HepG2 (cell line): ENCODE measurements around the gene PPP2R2B. TPM values are rescaled to one million over a fixed set of nuclear protein-coding genes. Genes with fewer than 3 reads are reported as not detected.

Experiments
- ATAC-seq: fragments of 200-7000 bp; cut with Tn5 transposase; 3 replicates; pipeline ENCODE4 v1.9.1; 2020; ENCODE audit warnings: mild to moderate bottlenecking, moderate library complexity
- BruUV-seq: library from RNA; stranded (reverse); fragments of 400-500 nt; replicated peaks from 2 replicates; lab custom pipeline; 2021; lab: Mats Ljungman, UMichigan
- CTCF ChIA-PET: fragments of 300-600 bp; formaldehyde crosslinking; extraction: SDS; loops from one replicate; lab custom pipeline; 2021; ENCODE audit warnings: low total read pairs, inconsistent platforms, low intra/inter-chr PET ratio; lab: Yijun Ruan, JAX
- POLR2A ChIA-PET: fragments of 350-600 bp; sonication (Branson Sonifier 250); formaldehyde crosslinking; loops from one replicate; lab custom pipeline; 2020; ENCODE audit warnings: antibody characterized with exemption, inconsistent platforms; lab: Yijun Ruan, JAX
- DNase-seq: peaks from one replicate; pipeline ENCODE4 v3.0.0-alpha.2; 2015; ENCODE audit warnings: low spot score
- FAIRE-seq: peaks from 3 replicates; lab custom pipeline; 2011; peaks lifted over from hg19 to GRCh38; lab: Jason Lieb, UNC
- H2AFZ ChIP-seq: one replicate; pipeline ENCODE4 v1.6.1; 2011; ENCODE audit warnings: low read length, inconsistent platforms
- H3K27ac ChIP-seq: fragments of 300-600 bp; 3 replicates; pipeline ENCODE4 v1.8.0; 2011; ENCODE audit warnings: mixed run types, mild to moderate bottlenecking, mixed read lengths, low read length, inconsistent platforms; ENCODE audit not compliant: insufficient read depth; ENCODE audit errors: extremely low read length
- H3K27me3 ChIP-seq, 2 experiments: fragments of 200-600 bp in 1 of 2; 2 replicates in 1 of 2; 3 replicates in 1 of 2; pipeline versions ENCODE4 v1.6.0 to v1.8.0; 2011; ENCODE audit warnings: low read length in 2 of 2, mild to moderate bottlenecking in 2 of 2, moderate library complexity in 2 of 2, inconsistent platforms in 1 of 2; ENCODE audit not compliant: insufficient read depth in 2 of 2, control insufficient read depth in 1 of 2
- H3K36me3 ChIP-seq, 2 experiments: fragments of 200-600 bp in 1 of 2; replicated peaks in 1 of 2; 2 replicates in 1 of 2; 3 replicates in 1 of 2; pipeline versions ENCODE4 v1.5.1 to v1.8.0; 2011; ENCODE audit warnings: low read length in 2 of 2, inconsistent platforms in 1 of 2; ENCODE audit not compliant: insufficient read depth in 2 of 2, control insufficient read depth in 1 of 2
- H3K4me1 ChIP-seq: 2 replicates; pipeline ENCODE4 v1.5.1; 2012; ENCODE audit warnings: low read length, inconsistent platforms; ENCODE audit not compliant: insufficient read depth
- H3K4me2 ChIP-seq: 2 replicates; pipeline ENCODE4 v1.6.0; 2011; ENCODE audit warnings: low read depth, low read length, inconsistent platforms
- H3K4me3 ChIP-seq, 3 experiments: fragments of 200-600 bp in 1 of 3; sonication (generic), shearing (Covaris generic) in 1 of 3; replicated peaks in 1 of 3; 2 replicates each; pipeline ENCODE4 v1.5.1; 2011 to 2016; ENCODE audit warnings: low read length in 3 of 3, inconsistent platforms in 2 of 3, low read depth in 2 of 3, mild to moderate bottlenecking in 2 of 3, control low read depth in 1 of 3, mixed read lengths in 1 of 3; ENCODE audit not compliant: insufficient read depth in 1 of 3
- H3K79me2 ChIP-seq: one replicate; pipeline ENCODE4 v1.6.1; 2011; ENCODE audit warnings: low read length, inconsistent platforms; ENCODE audit not compliant: insufficient read depth
- H3K9ac ChIP-seq: 2 replicates; pipeline ENCODE4 v1.6.0; 2011; ENCODE audit warnings: mild to moderate bottlenecking, low read depth, low read length, inconsistent platforms; ENCODE audit not compliant: insufficient read depth
- H3K9me3 ChIP-seq: 2 replicates; pipeline ENCODE4 v1.5.1; 2012; ENCODE audit warnings: mild to moderate bottlenecking, low read length
- H4K20me1 ChIP-seq: 2 replicates; pipeline ENCODE4 v1.6.0; 2011; ENCODE audit warnings: inconsistent platforms, mild to moderate bottlenecking, low read length, moderate library complexity; ENCODE audit not compliant: insufficient read depth
- ARNT2 ChIP-seq: sonication (generic); formaldehyde crosslinking; IDR thresholded peaks from 2 replicates; pipeline ENCODE4 v1.8.0; 2022; ENCODE audit warnings: mild to moderate bottlenecking, low read depth, missing genetic modification reagents, moderate library complexity
- BRD4 ChIP-seq: sonication (generic); formaldehyde crosslinking; IDR thresholded peaks from 2 replicates; pipeline ENCODE4 v1.4.0; 2020; ENCODE audit warnings: missing genetic modification reagents
- MED1 ChIP-seq: sonication (generic); formaldehyde crosslinking; IDR thresholded peaks from 2 replicates; pipeline ENCODE4 v1.4.0; 2020; ENCODE audit warnings: missing genetic modification reagents
- SIX1 ChIP-seq: sonication (generic); formaldehyde crosslinking; IDR thresholded peaks from 2 replicates; pipeline ENCODE4 v1.4.0; 2020; ENCODE audit warnings: missing genetic modification reagents, borderline replicate concordance
- SMAD9 ChIP-seq: sonication (generic); formaldehyde crosslinking; IDR thresholded peaks from 2 replicates; pipeline ENCODE4 v1.5.1; 2020; ENCODE audit warnings: mild to moderate bottlenecking, missing genetic modification reagents
- STAT6 ChIP-seq: sonication (generic); formaldehyde crosslinking; IDR thresholded peaks from 2 replicates; pipeline ENCODE4 v1.4.0; 2020; ENCODE audit warnings: missing genetic modification reagents, mild to moderate bottlenecking, borderline replicate concordance
- TRIM24 ChIP-seq: sonication (generic); formaldehyde crosslinking; IDR thresholded peaks from 2 replicates; pipeline ENCODE4 v1.8.0; 2022; ENCODE audit warnings: mild to moderate bottlenecking, missing genetic modification reagents
- ZBTB14 ChIP-seq: sonication (generic); formaldehyde crosslinking; IDR thresholded peaks from 2 replicates; pipeline ENCODE4 v1.4.0; 2020; ENCODE audit warnings: missing genetic modification reagents
- ZNF672 ChIP-seq: sonication (generic); formaldehyde crosslinking; IDR thresholded peaks from 2 replicates; pipeline ENCODE4 v1.8.1; 2022; ENCODE audit warnings: missing genetic modification reagents
- ZNF720 ChIP-seq: sonication (generic); formaldehyde crosslinking; IDR thresholded peaks from 2 replicates; pipeline ENCODE4 v1.4.0; 2020; ENCODE audit warnings: missing genetic modification reagents
- ZNF800 ChIP-seq: sonication (generic); formaldehyde crosslinking; IDR thresholded peaks from 2 replicates; pipeline ENCODE4 v1.4.0; 2020; ENCODE audit warnings: missing genetic modification reagents
- in situ Hi-C: cut with HindIII; loops from 2 replicates; pipeline ENCODE4 v1.10.0; 2017; ENCODE audit warnings: low pct_unique_long_range_greater_than_20kb; ENCODE audit not compliant: extremely low pct_ligation_motif_present
- intact Hi-C: fragments of 100-400 bp; cut with micrococcal nuclease; formaldehyde crosslinking; loops from one replicate; pipeline ENCODE4 v1.10.0; 2022; ENCODE audit not compliant: unreplicated experiment
- polyA plus RNA-seq, 8 experiments: library from polyadenylated mRNA; depleted of rRNA in 3 of 8; stranded (reverse) in 7 of 8; unstranded in 1 of 8; fragments of >200 nt; fragmentation: Illumina TruSeq in 4 of 8; extraction: Trizol in 4 of 8; gene quantifications; 2 replicates each; pipeline versions ENCODE4 v1.2.1 to v1.2.3, GENCODE V29; 2011 to 2016; ENCODE audit warnings: low read depth in 4 of 8, missing spikeins in 1 of 8, mixed read lengths in 1 of 8; ENCODE audit not compliant: insufficient read depth in 1 of 8
- total RNA-seq, 5 experiments: library from RNA; depleted of rRNA; stranded (reverse); fragments of >200 nt; fragmentation: Illumina TruSeq; extraction: Trizol; gene quantifications; 2 replicates each; pipeline ENCODE4 v1.2.3, GENCODE V29; 2016; ENCODE audit warnings: low read depth in 1 of 5

Gene PPP2R2B
- total and polyA plus RNA-seq, 2 of the 13 experiments (the other 11 are each of a cell fraction or from before 2014, with no cell fraction given) = not detected

- in situ Hi-C loops = loop anchor here (5.0 to 10.0 kb wide), 2 partner anchors 423 to 641 kb away; no protein-coding TSS in a partner anchor
- BruUV-seq = no TSS peak
- ChIA-PET POLR2A (no interaction called here), CTCF (no interaction called here)
- Histone ChIP-seq H3K27ac (no peak overlapping the region), H3K4me2 (no peak overlapping the region), H3K79me2 (no peaks in the 10 kb centered on the region), H3K9ac (no peak overlapping the region), H2AFZ (no peak overlapping the region), H3K36me3 (no peaks in the 10 kb centered on the region), H3K9me3 (no peaks in the 10 kb centered on the region), H4K20me1 (no peaks in the 10 kb centered on the region), H3K4me3 (no peak overlapping the region), H3K4me1 (no peaks in the 10 kb centered on the region), H3K27me3 (no peaks in the 10 kb centered on the region)
- ATAC-seq (no peak), FAIRE-seq (no peak), DNase-seq (no peak)
- intact Hi-C loops = loop anchor here (5.0 kb wide), 1 partner anchor 78 kb away; no protein-coding TSS in a partner anchor
- TF ChIP-seq SIX1 (CRISPR knock-in tag) = no peak
- no peak for TF ChIP-seq ZNF672 (CRISPR knock-in tag)
- TF ChIP-seq ZBTB14 (CRISPR knock-in tag) = no peak
- no peak for TF ChIP-seq BRD4 (CRISPR knock-in tag)
- TF ChIP-seq ZNF720 (CRISPR knock-in tag) = no peak
- no peak for TF ChIP-seq STAT6 (CRISPR knock-in tag)
- no peak for TF ChIP-seq TRIM24 (CRISPR knock-in tag)
- no peak for TF ChIP-seq ZNF800
- TF ChIP-seq MED1 (CRISPR knock-in tag) = no peak
- no peak for TF ChIP-seq SMAD9 (CRISPR knock-in tag)
- no peak for TF ChIP-seq ARNT2 (CRISPR knock-in tag)
Observed at GRCh38 chr5:146544232-146544631, 334.3 kb downstream of the PPP2R2B start.
